Brain microvascular endothelial cell (primary cell): ENCODE results near the gene MANSC4.

ENCODE experiments used
- DNase-seq: peaks from one replicate; pipeline ENCODE4 v3.0.0-alpha.2; 2020
- H3K27ac ChIP-seq: fragments of 250-450 bp; sonication (Bioruptor Pico); 2 replicates; pipeline ENCODE4 v1.5.1; 2020; ENCODE audit warnings: mild to moderate bottlenecking, moderate library complexity
- H3K27me3 ChIP-seq: fragments of 250-450 bp; sonication (Bioruptor Pico); replicated peaks from 2 replicates; pipeline ENCODE4 v1.5.1; 2020; ENCODE audit warnings: mild to moderate bottlenecking
- H3K36me3 ChIP-seq: fragments of 250-450 bp; sonication (Bioruptor Pico); replicated peaks from 2 replicates; pipeline ENCODE4 v1.5.1; 2020; ENCODE audit warnings: mild to moderate bottlenecking
- H3K4me3 ChIP-seq: 2 replicates; pipeline ENCODE4 v1.5.1; 2011; ENCODE audit warnings: low read depth, mild to moderate bottlenecking, control low read depth, low read length, moderate library complexity
- CTCF ChIP-seq: IDR thresholded peaks from 2 replicates; pipeline ENCODE4 v1.5.1; 2011; ENCODE audit warnings: low read depth, mild to moderate bottlenecking, moderate library complexity, low read length, control low read depth, inconsistent platforms; ENCODE audit errors: missing control alignments
- in situ Hi-C: cut with HindIII; loops from 2 replicates; pipeline ENCODE4 v1.10.0; 2017; ENCODE audit warnings: low sequenced_read_pairs, low pct_ligation_motif_present

Gene MANSC4

GRCh38 chr12:27778206-27778605 is 1.8 kb downstream of the MANSC4 start:
- no peak overlapping the region for H3K4me3 ChIP-seq
- no peak for TF ChIP-seq CTCF
- DNase-seq: no peak
- H3K27ac ChIP-seq: no peak overlapping the region
- no peaks in the 10 kb centered on the region for H3K36me3 ChIP-seq
- in situ Hi-C loops: no loop called here
- no peaks in the 10 kb centered on the region for H3K27me3 ChIP-seq

DNA sequence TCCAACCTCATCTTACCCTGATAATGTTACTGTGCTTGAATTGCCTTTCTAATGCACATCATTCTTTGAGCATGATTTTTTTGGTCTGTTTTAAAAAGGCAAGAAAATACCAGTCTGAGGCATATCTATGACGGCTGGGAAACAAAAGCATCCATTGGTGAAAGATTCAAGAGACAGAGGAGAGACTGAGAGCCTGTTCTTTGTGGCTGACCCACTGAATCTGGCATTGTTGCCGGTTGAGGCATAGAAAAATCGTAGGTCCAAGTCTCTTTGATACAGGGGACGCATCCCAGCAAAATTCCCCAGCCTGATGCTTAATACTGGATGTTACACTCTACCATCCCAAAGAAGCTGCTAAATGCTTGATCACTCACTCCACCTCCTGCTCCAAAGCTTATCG is 2.9 kb downstream of the MANSC4 start:
- in situ Hi-C loops: no loop called here
- Histone ChIP-seq H3K27me3 (no peaks in the 10 kb centered on the region), H3K27ac (no peak overlapping the region)

GRCh38 chr12:27772328-27773049 is 7.5 kb downstream of the MANSC4 start:
- no peak overlapping the region for H3K4me3 ChIP-seq

More for the DNA sequence above, 2.9 kb downstream of the MANSC4 start:
- DNase-seq: no peak
- no peak overlapping the region for H3K4me3 ChIP-seq
- H3K36me3 ChIP-seq: no peaks in the 10 kb centered on the region
- no peak for TF ChIP-seq CTCF

DNA sequence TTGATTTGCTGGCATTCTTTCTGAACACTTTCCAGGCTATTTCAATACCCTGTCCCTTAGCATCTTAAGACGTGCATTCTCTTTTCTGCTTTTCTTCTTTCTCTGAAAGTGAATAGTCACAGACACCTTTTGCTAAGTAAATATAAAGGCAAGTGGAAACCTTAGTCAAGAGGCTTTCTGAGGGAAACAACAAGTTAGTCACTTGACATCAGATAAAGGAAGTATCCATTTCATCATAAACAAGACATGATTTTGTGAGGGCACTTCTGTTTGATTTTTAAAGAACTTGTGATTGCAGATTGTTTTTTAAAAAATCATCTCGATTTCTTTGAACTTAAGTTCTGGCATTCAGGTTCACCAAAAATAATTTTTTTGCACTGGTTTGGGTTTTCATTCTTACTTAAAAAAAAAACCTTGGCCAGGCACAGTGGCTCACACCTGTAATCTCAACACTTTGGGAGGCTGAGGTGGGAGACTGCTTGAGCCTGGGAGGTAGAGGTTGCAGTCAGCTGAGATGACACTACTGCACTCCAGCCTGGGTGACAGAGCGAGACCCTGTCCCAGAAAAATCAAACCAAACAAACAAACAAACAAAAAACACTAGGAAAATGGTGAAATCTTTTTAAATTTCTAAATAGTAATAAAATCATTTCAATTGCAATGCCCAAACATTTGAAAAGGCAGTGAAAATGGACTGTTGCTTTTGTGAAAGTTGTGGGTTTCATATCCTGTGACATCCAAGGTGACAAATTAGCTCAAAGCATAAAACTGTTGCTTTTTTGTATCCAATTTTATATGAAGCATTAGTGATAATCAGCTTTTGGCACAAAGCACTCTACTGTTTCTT is 8.3 kb downstream of the MANSC4 start:
- H3K36me3 ChIP-seq: no peaks in the 10 kb centered on the region
- no peak overlapping the region for H3K27ac ChIP-seq
- in situ Hi-C loops: no loop called here
- DNase-seq: no peak
- no peak overlapping the region for H3K4me3 ChIP-seq
- TF ChIP-seq CTCF: no peak
- H3K27me3 ChIP-seq: no peaks in the 10 kb centered on the region

More at GRCh38 chr12:27772328-27773049, 7.5 kb downstream of the MANSC4 start:
- in situ Hi-C loops: no loop called here
- no peak for DNase-seq
- no peak for TF ChIP-seq CTCF
- Histone ChIP-seq H3K27ac (no peak overlapping the region), H3K36me3 (no peaks in the 10 kb centered on the region), H3K27me3 (no peaks in the 10 kb centered on the region)

- H3K27me3 ChIP-seq: no peaks in the 10 kb centered on the region
- no peak overlapping the region for H3K27ac ChIP-seq
- no peak for TF ChIP-seq CTCF
- no peaks in the 10 kb centered on the region for H3K36me3 ChIP-seq
- H3K4me3 ChIP-seq: no peak overlapping the region
- in situ Hi-C loops: no loop called here
- no peak for DNase-seq
Observed at GRCh38 chr12:27769142-27769673, 10.8 kb downstream of the MANSC4 start.
